Smooth muscle cell of the brain vasculature (primary cell): Measurements from ENCODE around the gene GSC2.

ENCODE experiments used
- DNase-seq: peaks from one replicate; pipeline ENCODE4 v3.0.0-alpha.2; 2012; ENCODE audit warnings: low read depth, low spot score

The GSC2 gene

GRCh38 chr22:19152942-19153883 lies 3.1 kb upstream of the GSC2 start:
- DNase-seq, result no peak

GRCh38 chr22:19151329-19152191 lies 1.5 kb upstream of the GSC2 start:
- DNase-seq, result no peak

GRCh38 chr22:19150482-19151328 lies 613 bp upstream of the GSC2 start:
- DNase-seq, result no peak

DNA sequence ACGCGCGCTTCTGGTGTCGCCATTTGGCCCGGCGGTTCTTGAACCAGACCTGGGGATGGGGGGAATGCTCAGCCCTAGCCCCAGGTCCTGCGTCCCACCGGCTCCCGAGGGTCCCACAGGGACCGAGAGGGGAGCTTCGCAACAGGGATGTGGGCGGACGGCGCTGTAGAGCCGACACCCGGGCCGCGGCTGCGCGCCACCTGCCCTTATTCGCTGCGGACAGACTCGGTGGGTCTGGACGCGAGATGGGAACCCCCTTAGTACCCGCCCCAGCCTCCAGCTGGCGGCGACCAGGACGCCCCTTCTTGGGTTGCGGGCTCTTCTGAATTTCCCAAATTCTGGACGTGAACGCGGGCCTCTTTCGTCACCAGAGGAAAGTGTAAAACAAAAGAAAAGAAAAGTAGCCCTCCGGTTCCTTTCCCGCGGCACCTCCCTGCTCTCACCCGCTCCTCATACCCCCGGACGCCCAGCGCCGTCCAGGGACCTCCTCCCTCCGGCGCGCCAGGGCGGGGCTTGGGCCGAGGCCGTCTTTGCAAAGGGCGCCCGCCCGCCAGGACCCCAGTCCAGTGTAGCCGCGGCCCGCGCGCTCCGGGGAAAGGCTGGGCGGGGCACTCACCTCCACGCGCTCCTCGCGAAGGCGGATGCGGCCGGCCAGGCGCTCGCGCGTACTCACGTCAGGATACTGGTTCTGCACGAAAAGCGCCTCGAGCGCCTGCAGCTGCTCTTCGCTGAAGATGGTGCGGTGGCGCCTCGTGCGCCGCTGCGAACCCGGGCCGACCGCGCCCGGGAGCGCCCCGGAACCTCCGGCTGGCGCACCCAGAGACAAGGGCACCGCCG lies 827 bp downstream of the GSC2 start:
- DNase-seq, result no peak

- DNase-seq, result no peak
These were observed 1.6 kb downstream of the GSC2 start for GRCh38 chr22:19148417-19149046.

- no peak for DNase-seq
These were observed 2.8 kb downstream of the GSC2 start for GRCh38 chr22:19147195-19147780.

DNA sequence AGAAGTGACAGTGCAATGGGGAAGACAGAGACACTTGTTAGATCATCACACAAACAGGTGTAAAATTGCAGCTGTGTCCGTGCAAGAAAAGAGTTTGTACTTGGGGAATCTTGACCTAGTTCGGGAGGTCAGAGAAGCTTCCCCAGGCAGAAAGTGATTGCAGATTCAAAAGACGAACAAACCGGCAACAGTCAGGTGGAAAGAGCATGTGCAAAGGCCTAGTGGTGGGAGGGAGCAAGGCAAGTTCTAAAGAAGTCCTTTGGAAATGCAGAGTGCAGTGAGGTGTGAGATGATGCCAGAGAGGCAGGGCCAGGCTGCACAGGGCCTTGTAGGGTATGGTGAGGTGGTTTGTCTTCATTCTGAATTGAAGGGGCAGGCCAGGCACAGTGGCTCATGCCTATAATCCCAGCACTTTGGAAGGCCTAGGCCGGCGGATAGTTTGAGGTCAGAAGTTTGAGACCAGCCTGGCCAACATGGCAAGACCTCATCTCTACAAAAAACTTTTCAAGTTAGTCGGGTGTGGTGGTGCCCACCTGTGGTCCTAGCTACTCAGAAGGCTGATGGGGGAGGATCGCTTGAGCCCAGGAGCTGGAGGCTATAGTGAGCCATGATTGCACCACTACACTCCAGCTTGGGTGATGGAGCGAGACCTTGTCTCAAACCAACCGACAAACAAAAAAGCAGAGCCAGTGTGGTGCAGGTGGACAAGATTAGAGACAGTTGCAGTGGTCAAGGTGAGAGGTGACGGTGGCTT lies 3.7 kb downstream of the GSC2 start:
- DNase-seq, result no peak

- DNase-seq, result no peak
These were observed 6.1 kb downstream of the GSC2 start for GRCh38 chr22:19143967-19144400.

- DNase-seq, result no peak
These were observed 6.9 kb downstream of the GSC2 start for GRCh38 chr22:19143212-19143611.

GRCh38 chr22:19142394-19142793 lies 7.7 kb downstream of the GSC2 start:
- no peak for DNase-seq

DNA sequence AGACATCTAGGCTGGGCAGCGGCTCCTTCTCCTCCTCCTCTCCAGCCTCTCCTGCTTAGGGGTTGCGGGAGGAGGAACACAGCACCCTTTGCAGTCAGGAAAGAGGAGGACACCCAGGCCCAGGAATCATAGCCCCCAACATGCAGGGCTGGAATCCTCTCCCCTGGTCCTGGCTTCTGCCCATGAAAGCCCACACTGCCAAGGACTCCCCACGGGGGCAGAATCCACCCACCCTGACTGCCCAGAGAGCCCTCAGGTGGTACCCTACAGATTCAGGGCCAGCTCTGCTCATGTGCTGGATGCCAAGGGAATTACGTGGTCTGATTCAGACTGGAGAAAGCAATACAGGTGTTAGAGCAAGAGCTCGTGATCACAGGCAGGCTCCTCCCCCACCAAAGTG lies 10.1 kb downstream of the GSC2 start:
- DNase-seq, result no peak

- no peak for DNase-seq
These were observed 11.1 kb downstream of the GSC2 start for GRCh38 chr22:19139001-19139356.

DNA sequence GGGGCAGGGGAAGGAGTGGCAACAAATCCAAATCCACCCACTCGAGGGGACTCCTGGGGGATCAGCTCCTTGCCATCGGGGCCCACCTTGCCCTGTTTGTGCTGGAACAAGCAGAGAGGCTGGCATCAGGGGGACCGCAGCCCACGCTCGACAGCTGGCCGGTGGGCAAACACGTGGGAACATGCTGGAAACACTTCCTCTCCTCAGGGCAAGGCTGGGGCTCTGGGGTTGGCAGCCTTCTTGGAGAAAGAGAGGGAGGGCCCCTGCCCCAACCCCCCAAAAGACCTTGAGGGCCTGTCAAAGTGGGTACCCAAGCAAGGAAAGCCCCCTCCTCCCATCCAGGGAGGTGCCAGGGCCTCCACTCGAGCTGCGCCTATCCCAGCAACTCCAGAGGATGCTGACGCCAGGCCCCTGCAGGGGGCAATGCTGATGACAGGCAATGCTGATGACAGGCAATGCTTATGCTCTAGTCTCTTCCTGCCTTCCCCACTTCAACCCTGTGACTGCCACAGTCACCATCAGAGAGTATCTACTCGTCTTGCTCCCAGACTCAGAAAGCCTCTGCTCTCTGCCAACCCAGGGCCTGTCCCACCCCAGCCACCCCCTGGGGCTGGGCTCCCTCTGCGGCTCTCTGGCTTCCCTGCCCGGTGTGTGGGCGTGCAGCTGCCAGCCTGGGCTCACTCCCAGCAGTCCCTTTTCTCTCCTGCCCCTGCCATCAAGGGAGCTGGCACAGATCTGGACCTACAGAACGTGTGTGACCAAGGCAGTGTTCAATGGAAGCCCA lies 11.7 kb downstream of the GSC2 start:
- no peak for DNase-seq

DNA sequence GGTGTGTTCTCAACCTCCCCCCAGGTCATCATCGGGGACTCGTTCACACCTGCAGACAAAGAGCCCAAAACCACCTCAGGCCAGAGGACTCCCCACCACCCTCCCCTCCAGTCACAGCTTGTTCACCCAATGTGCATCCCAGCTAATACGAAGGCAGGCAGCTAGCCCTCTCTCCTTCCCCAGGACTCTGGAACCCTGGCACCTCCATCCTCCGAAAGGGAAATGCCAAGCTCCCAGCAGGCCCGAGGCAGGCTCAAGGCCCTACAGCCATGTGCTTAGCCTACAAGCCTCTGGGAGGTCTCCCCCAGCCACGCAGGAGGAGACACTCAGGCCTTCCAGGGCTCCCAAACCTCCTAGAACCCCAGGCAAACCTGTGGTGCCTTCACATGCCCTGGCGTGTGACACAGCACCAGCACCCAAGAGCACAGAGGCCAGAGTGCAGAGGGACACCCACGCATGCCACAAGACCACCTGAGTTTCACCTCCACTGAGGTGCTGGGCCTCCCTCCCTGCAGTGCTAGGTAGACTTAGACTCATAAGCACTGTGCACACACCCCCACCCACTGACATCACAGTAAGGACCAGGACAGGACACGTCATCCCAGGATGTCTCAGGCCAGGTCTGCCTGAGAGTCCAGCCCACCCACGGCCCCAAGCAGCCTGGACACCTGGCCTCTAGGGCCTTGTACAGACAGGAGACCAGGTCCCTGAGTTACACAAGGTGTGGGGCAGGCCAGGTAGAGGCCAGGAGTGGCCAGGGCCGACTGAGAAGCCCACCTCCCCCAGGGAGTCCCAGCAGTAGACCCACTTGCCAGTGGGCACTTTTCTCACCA lies 12.5 kb downstream of the GSC2 start:
- no peak for DNase-seq

- DNase-seq, result no peak
These were observed 13.2 kb downstream of the GSC2 start for GRCh38 chr22:19136915-19137314.

DNA sequence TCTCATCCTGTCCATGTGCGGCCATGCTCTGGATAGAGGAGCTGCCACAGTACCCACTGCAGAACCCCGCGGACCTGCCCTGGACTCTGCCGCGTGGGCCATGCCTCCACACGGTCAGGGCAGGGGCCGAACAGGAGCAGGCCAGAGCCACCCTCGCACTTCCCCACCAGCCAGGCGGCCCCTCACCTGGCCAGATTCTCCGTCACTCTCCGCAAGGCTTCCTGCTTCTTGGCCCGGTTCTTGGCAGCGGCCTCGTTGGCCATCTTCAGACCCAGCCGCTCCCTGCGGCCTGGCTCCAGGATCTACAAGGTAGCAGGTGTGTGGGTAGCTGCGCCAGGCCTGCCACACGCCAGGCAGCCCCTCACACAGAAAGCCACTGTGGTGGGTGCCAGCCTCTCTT lies 15.2 kb downstream of the GSC2 start:
- DNase-seq, result no peak

- DNase-seq, result no peak
These were observed 15.8 kb downstream of the GSC2 start for GRCh38 chr22:19134176-19134831.
